ENCODE measurements around the gene POLDIP3.

DNA sequence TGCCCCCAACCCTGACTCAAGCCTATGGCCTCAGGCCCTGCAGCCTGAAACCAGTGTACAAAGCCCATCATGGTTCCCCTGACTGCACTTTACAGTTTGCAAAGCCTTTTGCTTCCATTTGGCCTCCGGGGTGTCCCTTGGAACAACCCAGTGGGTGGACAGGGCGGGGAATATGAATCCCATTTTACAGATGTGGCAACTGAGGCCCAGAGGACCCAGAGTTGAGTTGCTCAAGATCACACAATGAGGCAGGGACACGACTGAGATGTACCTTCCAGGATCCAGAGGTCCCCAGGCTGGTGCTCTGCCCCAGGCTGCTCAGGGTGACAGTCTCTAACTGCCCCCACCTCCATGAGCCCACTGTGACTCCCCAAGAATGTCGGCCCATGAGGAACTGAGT is 5.4 kb upstream of the POLDIP3 start:
- TF ChIP-seq EP300 (IDR thresholded peaks at IDR 0.05), result no peak
- TF ChIP-seq, protein P1, sequence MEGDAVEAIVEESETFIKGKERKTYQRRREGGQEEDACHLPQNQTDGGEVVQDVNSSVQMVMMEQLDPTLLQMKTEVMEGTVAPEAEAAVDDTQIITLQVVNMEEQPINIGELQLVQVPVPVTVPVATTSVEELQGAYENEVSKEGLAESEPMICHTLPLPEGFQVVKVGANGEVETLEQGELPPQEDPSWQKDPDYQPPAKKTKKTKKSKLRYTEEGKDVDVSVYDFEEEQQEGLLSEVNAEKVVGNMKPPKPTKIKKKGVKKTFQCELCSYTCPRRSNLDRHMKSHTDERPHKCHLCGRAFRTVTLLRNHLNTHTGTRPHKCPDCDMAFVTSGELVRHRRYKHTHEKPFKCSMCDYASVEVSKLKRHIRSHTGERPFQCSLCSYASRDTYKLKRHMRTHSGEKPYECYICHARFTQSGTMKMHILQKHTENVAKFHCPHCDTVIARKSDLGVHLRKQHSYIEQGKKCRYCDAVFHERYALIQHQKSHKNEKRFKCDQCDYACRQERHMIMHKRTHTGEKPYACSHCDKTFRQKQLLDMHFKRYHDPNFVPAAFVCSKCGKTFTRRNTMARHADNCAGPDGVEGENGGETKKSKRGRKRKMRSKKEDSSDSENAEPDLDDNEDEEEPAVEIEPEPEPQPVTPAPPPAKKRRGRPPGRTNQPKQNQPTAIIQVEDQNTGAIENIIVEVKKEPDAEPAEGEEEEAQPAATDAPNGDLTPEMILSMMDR (IDR thresholded peaks at IDR 0.05), result no peak

All from suprapubic skin (tissue), 3 donors.